UCSD-AML1 (cell line): ENCODE results near the gene AP2A1.

Source experiments
- DNase-seq: peaks from one replicate; lab custom pipeline; 2025; ENCODE audit not compliant: unreplicated experiment; lab: John Stamatoyannopoulos, UW

AP2A1 gene

GRCh38 chr19:49792829-49793560, 26.2 kb downstream of the AP2A1 start:
- DNase-seq = no peak

GRCh38 chr19:49793561-49793840, 26.7 kb downstream of the AP2A1 start:
- no peak for DNase-seq

- no peak for DNase-seq
Measured at GRCh38 chr19:49795615-49796014, 28.8 kb downstream of the AP2A1 start.

GRCh38 chr19:49798574-49798973, 31.8 kb downstream of the AP2A1 start:
- no peak for DNase-seq

- no peak for DNase-seq
Measured at GRCh38 chr19:49799271-49799797, 32.5 kb downstream of the AP2A1 start.

- no peak for DNase-seq
Measured at GRCh38 chr19:49799798-49800376, 33.1 kb downstream of the AP2A1 start.

GRCh38 chr19:49800771-49801170, 34.0 kb downstream of the AP2A1 start:
- no peak for DNase-seq

- no peak for DNase-seq
Measured at GRCh38 chr19:49801401-49801888, 34.6 kb downstream of the AP2A1 start.

GRCh38 chr19:49801966-49802661, 35.3 kb downstream of the AP2A1 start:
- no peak for DNase-seq

- DNase-seq = no peak
Measured at GRCh38 chr19:49802836-49803528, 36.2 kb downstream of the AP2A1 start.

- DNase-seq = no peak
Measured at GRCh38 chr19:49803529-49803856, 36.7 kb downstream of the AP2A1 start.

- no peak for DNase-seq
Measured at GRCh38 chr19:49805822-49806619, 39.2 kb downstream of the AP2A1 start.

GRCh38 chr19:49806620-49806959, 39.8 kb downstream of the AP2A1 start:
- DNase-seq = no peak

- no peak for DNase-seq
Measured at GRCh38 chr19:49807058-49807903, 40.5 kb downstream of the AP2A1 start.

- no peak for DNase-seq
Measured at GRCh38 chr19:49807904-49808675, 41.3 kb downstream of the AP2A1 start.

GRCh38 chr19:49808711-49809159, 41.9 kb downstream of the AP2A1 start:
- no peak for DNase-seq

GRCh38 chr19:49809160-49809940, 42.5 kb downstream of the AP2A1 start:
- no peak for DNase-seq

GRCh38 chr19:49809941-49810389, 43.2 kb downstream of the AP2A1 start:
- no peak for DNase-seq
